Measurements from ENCODE around the gene KCNH5.

KCNH5 gene

DNA sequence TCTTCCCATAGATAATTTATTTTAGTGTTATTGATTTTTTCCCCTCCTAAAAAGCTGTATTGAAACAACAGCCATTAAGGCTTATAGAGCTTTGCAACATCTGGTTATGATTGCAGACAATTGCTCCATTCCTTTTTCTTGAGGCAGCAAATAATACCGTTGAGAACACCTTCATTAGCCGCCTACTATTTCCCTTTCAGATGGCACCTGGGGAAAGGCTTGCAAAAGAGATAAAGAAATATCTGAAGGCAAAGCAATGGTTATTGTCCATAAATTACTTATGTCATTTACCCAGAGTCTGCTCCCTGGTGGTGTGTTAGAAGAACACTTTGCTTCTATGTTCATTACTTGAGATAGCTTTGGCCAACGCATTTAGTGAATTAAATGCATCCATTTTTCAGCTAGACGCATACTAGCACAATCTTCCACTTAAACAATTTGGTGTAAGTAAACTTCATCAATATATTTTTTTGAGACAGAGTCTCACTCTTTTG lies 377.8 kb downstream of the KCNH5 start:
- no peak for DNase-seq

DNA sequence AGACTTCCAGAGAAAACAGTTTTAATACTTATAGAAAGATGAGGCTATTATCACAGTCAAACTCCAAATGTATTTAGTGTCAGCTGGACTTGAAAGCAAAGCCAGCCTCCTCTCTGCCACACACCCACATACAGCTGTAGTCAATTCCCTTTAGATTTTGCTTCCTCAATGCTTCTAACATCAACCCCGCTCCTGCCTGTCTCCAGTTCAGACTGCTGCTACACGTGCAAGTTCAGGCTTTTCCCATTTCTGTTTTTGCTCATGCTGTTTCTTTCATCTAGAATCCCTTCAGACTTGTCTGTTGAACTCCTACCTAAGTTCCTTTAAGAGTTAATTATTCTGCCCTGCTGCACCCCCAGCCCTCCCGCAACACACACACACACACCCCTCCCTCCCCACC lies 380.0 kb downstream of the KCNH5 start:
- DNase-seq, result no peak

DNA sequence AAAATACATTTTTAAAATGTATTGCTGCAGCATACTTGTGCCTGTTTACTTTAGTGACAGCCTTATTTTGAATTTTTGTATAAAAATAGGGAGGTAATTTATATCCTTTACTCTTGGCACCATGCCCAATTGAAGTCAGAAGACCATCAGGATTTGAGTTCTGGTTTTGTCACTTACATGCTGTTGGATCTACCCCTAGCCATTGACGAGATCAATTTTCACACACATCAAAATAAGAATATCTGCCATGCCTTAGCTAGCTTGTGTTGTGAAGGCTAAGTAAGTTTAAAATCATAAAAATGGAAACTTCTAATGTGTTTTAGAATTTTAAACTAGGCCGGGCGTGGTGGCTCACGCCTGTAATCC lies 381.8 kb downstream of the KCNH5 start:
- DNase-seq, result no peak

DNA sequence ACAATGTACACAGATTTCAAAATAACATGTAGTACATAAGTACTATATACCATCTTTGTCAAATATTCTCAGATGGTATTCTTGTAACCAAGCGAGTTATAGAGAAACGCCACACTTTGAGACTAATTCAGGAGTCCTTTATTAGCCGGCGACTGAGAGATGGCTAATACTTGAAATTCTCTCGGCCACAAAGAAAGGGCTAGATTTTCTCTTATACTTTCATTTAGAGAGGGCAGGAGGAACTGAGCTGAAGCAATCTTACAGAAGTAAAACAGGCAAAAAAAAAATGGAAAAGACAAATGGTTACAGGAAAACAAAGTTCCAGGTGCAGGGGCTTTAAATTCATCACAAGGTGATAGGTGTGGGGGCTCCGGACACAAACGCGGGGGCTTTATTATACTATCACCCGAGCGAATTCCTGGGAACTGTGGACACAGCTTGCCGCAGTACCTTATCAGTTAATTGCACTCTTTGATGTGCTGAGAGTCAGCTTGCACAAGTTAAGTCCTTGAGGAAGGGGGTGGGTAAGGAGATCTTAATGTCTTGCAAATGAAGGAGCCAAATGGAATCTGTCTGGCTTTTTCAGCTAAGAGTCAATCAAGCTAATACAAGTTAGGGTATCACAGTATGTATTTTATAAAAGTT lies 382.3 kb downstream of the KCNH5 start:
- no peak for DNase-seq

DNA sequence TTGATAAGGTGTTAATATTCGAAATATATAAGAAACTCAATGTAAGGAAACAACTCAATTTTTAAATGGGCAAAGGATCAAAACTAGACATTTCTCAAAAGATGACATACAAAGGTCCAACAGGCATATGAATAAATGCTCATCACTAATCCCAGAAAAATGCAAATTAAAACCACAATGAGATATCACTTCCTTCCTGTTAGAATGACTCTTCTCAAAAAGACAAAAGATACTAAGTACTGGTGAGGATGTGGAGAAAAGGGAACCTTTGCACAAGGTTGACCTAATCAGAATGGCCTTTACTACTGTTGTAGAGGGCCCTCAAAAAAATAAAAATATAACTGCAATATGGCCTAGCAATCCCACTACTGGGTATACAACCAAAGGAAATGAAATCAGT lies 383.4 kb downstream of the KCNH5 start:
- no peak for DNase-seq

DNA sequence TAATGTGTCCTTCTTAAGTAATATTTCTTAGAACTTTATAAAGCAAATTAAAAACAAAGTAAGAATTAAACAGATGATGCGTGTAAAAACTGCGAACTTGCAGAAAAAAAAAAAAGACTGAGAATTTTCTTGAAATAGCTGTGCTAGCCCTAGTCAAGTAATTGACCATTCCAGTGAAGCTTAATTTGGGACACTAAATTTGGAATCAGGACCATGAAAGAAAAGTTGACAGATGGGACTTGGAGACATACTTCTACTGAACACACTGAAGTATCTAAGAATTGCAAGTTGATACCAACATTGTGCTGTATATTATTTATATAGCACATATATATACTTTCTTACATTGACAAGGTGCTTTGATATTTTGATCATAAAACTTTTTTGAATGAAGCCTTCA lies 386.6 kb downstream of the KCNH5 start:
- DNase-seq, result no peak

DNA sequence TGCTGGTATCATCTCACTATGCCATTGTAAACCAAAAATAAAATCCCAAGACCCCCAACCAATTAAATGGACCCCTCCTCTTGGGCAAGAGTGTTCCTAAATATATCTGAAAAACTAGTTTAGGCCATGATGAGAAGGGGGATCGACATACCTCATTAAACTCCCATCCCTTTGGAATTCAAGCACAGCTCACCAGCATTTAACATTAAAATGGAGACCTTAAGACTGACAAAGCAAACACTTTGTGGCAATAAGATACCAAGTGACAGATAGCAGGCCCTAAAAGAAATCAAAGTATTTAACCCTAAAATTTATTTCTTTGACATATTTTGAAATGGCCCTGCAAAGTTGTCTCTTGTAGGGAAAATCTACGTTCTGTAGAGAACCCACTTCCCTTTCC lies 387.9 kb downstream of the KCNH5 start:
- no peak for DNase-seq

DNA sequence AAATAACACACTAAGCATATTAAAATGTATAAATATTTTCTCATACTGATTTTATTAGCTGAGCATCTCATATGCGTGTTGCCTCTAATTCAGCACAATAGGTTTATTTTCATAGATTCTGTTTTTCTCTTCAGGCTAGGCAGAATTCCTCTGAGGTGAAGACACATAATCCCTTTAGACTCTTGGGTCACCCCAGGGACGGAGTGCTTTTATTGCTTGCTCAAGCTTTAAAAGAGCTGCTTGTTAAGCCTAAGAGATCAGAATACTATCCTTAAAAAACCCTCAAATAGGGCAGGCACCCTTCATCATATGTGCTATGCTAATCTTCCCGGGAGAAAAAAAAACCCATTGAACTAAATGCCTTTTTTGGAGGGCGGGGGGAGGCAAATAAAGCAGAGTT lies 390.1 kb downstream of the KCNH5 start:
- DNase-seq, result no peak

DNA sequence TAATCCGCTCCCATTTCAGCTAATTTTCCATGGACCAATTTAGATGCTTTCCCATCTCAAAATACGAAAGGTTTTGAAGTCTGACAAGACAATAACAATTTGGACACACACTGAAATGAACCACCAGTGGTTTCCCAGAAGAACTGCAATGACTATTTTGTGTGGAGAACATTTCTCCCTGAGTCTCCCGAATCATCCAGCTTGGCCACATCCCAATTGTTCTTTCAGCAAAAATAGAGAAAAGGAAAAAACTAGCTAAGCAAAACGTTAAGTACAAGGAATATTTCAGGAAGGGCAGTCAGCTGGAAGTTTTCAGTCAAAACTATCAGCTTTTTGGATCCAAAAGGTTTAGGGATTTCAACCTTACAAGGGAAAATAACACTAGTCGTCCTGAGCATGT lies 390.6 kb downstream of the KCNH5 start:
- no peak for DNase-seq

Data from T-helper 9 cell (primary cell).